ENCODE results near the gene CYP4V2.
"Not testable (repeated sequence)": the region's sequence is repeated elsewhere in the genome, so short reads cannot be mapped to it uniquely, and the experiment has no call there.

The CYP4V2 gene

DNA sequence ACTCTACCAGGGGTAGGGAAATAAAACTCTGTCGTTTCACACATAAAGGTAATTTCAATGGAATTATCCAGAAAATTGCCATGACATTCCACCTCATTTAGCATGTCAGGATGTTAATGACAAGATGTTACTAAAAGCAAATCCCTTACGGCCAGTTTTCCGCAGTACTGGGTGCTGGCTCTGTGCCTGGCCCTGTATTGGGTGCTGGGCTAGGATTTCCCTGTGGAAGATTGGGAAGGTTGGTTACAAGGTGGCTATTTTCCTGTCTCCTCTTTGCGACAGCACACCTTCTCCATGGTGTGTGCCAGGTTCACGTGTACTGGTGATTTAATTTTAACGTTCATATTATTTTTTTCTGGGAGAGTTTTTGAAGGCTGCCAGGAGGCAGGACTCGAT lies 49.1 kb downstream of the CYP4V2 start:
- DNase-seq, result no peak

DNA sequence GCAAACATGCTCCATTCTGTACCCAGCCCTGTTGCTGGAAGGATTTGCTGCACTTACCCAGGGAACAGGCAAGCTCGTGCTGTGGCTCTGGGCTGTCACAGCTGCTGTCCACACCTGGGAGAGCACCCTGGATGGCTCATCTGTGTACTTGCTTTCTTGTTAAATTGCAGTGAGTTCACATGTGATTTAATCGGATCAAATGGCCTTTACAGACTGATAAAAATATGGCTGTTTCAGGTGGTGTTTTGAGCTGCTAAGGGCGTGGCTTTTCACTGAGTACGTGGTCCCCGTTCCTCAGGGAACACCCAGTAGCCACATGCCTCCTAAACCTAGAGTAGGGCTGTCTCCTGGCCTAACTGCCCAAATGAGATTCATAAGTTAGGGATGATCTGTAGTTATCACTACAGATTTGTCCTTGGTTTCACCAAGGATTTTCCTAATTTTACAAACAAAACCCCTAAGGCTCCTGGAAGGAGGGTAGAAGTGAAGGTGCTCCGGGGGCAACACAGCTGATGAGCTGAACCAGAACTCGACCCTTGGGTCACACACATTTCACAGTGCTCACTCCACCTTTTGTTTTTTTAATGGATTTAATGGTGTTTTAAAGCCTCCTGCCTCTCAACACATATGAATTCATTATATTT lies 49.6 kb downstream of the CYP4V2 start:
- DNase-seq, result no peak

DNA sequence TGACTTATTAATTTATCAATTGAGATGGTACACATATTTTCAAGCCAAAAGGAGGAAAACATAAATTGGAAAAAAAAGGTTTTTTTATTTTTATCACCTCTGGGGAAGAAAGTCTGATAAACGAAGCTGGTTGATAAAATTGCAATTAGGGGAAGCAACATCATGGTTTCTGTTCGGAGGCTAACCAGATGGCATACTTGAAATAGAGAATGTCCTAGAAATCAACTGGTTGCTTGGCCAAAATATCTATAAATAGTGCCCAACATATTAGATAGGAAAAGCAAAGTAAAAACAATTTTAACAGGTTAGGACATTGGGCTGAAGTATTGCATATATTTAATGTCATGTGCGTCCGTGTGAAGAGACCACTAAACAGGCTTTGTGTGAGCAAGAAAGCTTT lies 50.2 kb downstream of the CYP4V2 start:
- no peak for DNase-seq

DNA sequence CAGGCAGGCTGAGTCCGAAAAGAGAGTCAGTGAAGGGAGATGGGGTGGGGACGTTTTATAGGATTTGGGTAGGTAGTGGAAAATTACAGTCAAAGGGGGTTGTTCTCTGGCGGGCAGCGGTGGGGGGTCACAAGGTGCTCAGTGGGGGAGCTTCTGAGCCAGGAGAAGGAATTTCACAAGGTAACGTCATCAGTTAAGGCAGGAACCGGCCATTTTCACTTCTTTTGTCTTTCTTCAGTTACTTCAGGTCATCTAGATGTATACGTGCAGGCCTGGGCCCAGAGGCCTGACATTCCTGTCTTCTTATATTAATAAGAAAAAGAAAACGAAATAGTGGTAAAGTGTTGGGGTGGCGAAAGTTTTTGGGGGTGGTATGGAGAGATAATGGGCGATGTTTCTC lies 50.7 kb downstream of the CYP4V2 start:
- not testable (repeated sequence) for DNase-seq

DNA sequence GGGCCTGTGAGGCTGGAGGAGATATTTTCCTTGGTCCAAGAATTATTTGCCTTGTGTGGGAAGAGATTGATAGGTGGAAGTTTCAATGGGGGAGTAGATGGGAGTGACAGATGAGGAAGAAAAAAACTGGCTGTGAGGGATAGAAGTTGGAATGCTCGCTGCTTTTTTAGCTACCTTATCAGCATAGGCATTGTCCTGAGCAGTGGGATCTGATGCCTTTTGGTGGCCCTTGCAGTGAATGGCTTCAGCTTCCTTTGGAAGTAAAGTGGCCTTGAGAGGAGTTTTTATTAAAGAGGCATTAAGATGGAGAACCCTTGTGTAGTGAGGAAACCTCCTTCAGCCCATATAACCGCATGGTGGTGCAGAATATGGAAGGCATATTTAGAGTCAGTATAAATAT lies 52.0 kb downstream of the CYP4V2 start:
- no peak for DNase-seq

DNA sequence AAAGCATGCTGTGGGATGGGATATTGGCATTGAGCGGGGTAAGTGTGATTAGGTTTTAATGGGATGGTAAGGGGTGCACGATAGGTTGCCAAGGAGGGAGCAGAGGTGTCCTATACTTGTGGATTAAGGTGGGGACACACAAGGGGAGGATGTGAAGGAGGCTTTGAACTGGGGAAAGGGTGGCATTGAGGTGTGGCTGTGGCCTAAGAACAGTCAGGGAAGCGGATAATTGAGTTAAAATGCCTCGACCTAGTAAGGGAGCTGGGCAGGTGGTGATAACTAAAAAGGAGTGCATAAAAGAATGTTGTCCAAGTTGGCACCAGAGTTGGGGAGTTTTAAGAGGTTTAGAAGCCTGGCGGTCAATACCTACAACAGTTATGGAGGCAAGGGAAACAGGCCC lies 53.5 kb downstream of the CYP4V2 start:
- no peak for DNase-seq

DNA sequence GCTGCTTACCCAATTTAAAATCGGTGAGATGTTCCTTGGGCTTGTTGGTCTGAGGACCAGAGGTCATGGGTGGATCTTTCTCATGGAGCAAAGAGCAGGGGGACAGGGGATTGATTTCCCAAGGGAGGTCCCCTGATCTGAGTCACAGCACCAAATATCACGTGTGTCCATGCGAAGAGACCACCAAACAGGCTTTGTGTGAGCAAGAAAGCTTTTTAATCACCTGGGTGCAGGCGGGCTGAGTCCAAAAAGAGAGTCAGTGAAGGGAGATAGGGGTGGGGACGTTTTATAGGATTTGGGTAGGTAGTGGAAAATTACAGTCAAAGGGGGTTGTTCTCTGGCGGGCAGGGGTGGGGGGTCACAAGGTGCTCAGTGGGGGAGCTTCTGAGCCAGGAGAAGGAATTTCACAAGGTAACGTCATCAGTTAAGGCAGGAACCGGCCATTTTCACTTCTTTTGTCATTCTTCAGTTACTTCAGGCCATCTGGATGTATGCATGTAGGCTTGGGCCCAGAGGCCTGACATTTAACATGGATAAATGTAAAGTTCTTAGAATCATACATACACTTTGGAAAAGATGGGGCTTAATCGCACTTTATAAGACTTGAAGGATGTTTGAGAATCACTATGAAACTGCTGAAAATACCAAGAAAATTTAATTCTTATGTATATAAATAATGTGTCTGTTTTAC lies 55.8 kb downstream of the CYP4V2 start:
- DNase-seq, result not testable (repeated sequence)

DNA sequence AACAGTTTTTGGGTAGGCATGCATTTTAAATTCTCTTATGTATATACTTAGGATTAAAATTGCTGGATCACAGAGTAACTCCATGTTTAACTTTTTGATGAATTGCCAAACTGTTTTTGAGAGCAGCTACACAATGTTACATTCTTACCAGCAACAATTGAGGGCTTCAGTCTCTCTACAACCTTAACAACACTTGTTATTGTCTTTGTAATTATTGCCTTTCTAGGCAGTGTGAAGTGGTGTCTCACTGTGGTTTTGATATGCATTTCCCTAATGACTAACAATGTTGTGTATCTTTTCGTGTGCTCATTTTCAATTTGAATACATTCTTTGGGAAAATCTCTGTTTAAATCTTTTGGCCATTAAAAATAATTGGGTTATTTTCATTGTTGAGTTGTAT lies 57.3 kb downstream of the CYP4V2 start:
- no peak for DNase-seq

DNA sequence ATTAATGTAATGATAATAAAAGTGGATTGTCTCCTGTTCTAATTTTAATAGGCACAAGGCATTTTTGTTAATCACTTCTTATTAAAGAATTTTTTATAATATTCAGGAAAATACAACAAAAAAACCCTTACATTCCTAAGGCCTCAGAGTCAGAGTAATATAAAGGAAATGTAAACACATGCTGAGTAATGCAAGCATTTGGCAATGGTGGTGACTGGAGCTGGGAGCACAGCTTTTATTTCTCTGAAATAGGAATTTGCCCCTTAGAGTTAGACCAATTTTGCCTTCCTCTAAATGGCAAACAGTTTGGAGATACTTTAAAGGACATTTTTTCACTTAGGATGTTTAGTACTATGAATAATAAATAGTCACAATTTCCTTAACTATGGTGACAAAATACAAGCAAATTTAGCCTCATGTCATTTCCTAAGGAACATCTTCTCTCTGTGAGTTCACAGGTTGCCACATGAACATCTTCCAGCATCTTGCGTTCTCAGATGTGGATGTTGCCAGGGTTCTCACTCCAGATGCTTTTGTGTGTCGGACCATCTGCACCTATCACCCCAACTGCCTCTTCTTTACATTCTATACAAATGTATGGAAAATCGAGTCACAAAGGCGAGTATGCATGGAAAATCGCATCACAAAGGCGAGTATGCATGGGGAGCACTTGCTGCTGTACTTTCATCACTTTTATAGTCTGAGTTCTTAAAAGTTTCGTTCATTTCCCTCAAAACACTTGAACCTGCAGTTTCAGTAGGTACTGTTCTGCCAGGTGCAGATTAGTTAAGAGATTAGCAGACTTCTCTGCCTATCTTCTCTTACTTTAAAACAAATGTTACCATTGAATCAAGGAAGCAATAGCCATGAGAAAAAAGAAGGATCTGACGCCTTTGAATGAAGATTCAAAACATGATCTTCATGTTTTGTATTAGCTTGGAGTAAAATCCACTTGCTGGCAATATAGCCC lies 58.7 kb downstream of the CYP4V2 start:
- DNase-seq, result no peak

DNA sequence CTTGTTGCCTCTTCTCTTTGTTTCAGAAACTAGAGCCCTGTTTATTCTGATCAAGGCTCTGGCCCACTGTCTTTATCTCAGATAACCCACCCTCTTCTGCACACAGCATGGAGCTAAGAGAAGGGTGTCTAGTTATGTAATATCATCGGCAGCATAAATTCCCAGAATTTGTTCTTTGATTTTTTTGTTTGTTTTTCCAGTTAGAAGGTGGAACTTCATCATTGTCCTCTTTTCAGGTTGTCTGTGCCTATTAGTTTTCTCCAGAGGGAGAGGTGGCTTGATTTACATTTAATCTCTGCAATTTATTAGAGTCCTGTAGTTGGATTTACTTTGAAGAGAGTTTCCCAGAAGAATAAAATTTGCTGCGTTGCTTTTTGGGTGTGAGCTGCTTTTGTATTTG lies 59.4 kb downstream of the CYP4V2 start:
- DNase-seq, result no peak

DNA sequence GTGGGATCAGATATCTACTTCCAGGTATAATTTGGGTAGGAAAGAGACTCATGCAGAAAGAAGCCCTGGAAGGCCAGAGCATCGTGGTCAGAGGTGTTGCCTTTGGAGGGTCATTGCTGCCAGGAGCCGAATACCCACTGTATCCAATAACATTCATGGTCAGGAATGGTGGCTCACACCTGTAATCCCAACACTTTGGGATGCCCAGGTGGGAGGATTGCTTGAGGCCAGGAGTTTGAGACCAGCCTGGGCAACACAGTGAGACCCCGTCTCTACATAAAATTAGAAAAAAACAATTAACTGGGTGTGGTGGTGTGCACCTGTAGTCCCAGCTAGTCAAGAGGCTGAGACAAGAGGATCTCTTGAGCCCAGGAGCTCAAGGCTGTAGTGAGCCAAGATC lies 63.8 kb downstream of the CYP4V2 start:
- DNase-seq, result no peak

DNA sequence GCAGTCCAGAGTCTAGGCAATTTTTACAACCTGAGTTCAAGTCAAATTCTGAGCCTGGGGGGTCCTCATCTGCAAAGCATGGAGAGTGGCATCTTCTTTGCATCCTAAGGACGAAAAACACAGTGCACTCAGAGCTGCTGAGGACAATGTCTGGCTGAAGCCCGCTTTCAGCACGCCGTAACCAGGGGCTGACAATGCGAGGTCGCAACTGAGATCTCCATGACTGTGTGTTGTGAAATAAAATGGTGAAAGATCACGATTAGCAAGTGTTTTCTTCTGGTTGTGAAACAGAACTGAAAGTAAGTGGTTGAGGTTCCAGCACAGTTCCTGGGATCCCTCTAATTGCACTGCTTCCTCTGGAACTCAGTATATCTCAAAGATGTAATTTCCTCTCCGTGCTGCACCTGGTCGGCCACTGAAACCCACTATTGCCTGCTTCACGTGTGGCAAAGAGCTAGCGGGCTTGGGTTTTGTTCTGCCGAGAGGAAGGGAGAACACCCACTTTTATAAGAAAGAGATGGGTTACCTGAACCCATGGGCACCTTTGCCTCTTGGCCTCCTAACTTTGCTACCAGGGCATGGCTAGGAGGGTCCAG lies 66.9 kb downstream of the CYP4V2 start:
- no peak for DNase-seq

DNA sequence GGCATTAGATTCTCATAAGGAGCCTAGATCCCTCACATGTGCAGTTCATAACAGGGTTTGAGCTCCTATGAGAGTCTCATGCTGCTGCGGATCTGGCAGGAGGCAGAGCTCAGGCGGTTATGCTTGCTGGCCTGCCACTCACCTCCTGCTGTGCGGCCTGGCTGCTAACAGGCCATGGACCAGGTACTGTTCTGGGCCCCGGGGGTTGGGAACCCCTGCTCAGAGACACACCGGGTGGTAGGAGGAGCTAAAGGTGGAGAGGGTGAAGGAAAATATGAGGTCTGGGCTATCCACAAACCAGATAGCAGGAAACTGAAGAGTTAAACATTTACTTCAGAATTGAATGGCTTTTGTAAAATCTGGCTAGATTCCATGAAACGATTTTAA lies 68.7 kb downstream of the CYP4V2 start:
- no peak for DNase-seq

Measured in SHP77 treated with DMSO at 0.1 percent for 48 hours (cell line).